ENCODE data around the gene MICU1.
A peak's percentile ranks its signal among the peaks of the same experiment; 100 is the strongest.

Gene MICU1

GRCh38 chr10:72630144-72630543, 4.3 kb upstream of the MICU1 start:
- DNase-seq, result no peak

DNA sequence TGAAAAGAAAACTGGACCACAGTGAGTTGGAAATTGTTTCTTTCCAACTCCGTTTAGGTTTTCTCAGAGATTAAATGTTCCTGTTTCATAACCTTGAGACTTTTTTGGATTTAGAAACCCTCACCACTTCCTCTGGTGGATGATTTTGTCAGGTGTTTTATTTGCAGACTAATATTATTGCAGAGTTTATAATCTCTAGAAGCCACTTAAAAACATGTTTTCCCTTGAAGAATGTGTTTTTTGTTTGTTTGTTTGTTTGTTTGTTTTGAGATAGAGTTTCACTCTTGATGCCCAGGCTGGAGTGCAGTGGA, 520 bp upstream of the MICU1 start:
- no peak for DNase-seq

DNA sequence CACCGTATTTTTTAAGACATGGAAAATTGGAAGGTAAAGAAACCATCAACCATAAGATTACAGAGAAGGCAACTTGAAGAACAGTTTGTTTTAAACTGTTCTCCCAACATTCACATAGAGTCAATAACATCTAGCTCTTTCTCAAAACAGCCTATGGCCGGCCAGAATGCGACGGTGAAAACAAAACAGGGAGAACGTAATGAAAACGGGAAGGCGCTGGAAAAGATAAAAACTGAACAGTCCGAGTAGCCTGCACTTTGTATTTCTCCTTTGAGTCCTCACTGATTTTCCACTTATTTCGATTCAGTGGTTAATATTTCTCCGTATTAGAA, 637 bp downstream of the MICU1 start:
- no peak for DNase-seq

DNA sequence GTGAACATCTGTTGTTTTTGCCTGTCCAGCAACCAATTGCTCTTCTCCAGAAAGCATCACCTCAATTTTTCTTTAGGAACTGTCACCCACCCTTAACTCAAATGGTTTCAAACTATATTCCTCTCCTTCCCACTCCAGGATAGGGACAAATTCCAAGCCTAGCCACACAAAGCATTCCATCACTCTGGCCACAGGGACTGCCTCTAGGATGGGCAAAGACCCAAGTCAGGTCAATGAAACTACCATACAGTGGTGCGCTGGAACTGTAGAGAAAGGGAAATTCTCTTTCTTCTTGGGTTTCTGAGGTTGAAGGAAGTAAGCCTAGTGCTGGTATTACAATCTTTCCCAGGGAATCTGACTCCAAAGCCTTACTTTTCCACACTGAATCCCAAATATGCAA, 3.6 kb downstream of the MICU1 start:
- DNase-seq, result no peak

DNA sequence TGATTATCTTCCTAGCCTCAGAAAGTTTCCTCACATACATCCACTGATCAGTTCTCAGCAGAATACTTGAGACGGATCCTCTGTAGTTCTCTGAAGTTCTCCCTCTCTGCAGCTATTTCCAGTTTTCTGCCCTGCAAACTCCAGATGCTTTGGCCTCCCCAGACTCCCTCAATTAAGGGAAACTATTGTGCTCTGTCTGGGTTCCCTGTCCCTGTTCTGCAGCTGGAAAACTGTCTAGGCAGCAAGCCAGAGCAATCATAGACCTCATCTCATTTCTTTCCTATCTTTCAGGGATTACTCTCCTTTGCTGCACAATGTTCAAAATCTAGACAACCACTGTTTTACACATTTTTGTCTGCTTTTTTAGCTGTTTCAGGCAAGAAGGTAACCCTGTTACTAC, 9.2 kb downstream of the MICU1 start:
- DNase-seq, result no peak

GRCh38 chr10:72615970-72616369, 9.9 kb downstream of the MICU1 start:
- DNase-seq, result no peak

- no peak for DNase-seq
Measured at GRCh38 chr10:72612203-72612826, 13.6 kb downstream of the MICU1 start.

GRCh38 chr10:72611783-72612182, 14.1 kb downstream of the MICU1 start:
- DNase-seq, result no peak

DNA sequence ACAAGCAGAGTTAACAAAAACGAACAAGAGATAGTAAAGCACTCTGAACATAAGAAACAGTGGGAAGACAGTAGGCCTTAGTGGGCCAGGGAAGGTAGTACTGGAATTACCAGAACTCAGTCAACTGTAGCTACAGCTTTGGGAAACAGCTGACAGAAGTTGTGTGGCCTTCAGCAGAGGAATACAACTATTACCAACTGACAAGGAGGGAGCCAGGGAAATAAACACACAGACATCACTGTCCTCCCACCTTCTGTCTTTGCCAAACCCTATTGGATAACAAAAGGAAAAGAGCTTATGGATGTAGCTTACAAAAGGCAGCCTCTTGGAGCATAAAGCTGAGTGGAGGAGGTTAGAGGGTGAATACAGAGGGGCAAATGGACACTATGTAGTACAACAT, 15.4 kb downstream of the MICU1 start:
- DNase-seq, result no peak

GRCh38 chr10:72605122-72605521, 20.8 kb downstream of the MICU1 start:
- no peak for DNase-seq

- no peak for DNase-seq
Measured at GRCh38 chr10:72601144-72601543, 24.7 kb downstream of the MICU1 start.

DNA sequence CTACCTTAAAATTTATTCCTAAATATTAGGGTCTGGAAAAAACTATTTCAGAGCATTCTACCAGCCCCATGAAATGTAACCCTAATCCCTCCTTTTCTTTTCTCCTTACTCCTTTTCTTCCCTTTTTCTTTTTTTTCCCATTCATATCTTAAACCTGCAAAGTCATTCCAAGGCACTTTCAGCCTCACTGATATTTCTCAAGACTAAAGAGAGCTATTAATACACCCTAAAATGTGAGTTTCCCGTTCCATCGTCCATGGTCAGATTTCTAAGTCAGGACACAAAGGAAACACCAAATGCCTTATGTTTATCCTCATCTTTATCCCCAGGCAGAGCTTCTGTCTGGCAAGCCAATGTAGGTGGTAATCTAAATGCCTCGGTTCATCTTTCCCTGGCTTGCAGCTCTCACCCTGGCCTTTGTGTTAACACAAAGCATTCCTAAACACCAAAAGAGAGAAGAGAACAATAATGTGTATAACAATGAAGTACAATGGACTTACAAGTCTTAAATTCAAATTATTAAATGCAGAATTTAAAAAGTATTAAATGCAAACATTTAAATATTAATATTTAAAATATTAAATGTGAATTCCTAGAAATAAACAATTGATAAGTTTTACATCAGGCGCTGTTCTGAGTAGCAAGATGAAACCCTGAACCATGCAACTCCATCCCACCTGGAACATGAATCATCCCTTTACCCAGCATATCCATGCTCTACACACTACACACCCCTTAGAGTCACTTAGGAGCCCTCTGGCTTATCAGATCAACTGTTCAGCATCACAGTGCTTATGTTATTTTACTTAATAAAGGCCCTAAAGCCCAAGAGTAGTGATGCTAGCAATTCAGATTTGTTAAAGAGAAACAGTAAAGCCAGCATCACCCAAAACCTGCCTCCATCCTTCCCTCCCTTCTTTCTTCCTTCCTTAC, 26.8 kb downstream of the MICU1 start:
- no peak for DNase-seq

DNA sequence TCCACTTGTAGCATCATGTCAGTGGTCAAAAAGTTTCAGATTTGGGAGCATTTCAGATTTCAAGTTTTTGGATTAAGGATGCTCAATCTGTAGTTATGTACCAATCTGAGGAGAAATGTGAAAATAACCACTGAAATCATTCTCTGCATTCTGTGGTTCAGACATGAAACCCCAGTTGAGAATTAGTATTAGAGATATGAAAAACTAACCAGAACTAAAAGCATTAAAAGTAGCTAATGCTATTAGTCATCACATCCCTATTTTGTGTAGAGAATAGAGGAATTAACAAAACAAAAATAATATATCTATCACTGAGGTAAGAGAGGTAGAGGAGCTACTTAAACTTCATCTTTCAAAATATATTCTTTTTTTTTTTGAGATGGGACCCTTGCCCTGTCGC, 28.0 kb downstream of the MICU1 start:
- no peak for DNase-seq

DNA sequence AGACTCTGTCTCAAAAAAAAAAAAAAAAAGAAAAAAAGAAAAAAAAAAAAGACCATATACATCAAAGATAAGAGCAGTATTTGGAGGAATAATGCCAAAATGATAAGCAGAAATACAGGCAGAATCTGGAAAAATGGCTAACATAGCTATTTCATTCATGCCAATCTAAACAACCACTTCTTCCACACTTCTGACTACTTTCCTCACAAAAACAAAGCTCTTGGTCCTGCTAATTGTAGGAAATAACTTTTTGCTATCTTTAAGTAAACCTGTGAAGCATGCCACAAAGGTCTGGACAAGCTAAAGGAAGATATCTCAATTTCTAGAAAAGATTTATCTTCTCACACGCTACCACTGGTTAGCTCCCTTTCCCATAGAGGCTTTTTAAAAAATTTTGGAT, 30.4 kb downstream of the MICU1 start:
- DNase-seq, result no peak

DNA sequence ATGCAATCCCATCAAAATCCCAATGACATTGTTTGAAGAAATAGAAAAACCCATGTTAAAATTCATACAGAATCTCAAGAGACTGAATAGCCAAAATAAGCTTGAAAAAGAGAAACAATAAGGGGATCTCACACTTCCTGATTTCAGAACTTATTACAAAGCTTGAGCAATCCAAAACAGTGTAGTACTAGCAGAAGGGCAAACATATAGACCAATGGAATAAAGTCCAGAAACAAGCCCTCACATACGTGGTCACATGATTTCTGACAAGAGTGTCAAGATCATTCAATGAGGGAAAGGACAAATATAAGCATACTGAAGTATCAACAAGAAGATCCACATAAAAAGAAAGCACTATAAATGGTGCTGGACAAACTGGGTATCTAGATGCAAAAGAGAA, 31.9 kb downstream of the MICU1 start:
- DNase-seq, result no peak

DNA sequence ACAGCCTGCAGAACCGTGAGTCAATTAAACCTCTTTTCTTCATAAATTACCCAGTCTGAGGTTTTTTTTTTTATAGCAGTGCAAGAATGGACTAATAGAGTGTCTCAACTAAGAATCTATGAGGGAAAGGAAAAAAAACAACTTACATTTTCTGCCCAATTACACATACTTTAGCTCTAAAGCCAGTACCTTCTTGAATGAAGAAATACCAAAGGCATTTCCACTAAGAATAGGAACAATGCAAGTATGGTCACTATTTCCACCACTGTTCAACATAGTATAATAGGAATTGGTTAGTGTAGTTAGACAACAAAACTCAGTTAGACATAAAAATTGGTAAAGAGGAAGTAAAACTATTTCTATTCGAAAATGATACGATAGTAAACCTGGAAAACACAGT, 37.6 kb downstream of the MICU1 start:
- no peak for DNase-seq

DNA sequence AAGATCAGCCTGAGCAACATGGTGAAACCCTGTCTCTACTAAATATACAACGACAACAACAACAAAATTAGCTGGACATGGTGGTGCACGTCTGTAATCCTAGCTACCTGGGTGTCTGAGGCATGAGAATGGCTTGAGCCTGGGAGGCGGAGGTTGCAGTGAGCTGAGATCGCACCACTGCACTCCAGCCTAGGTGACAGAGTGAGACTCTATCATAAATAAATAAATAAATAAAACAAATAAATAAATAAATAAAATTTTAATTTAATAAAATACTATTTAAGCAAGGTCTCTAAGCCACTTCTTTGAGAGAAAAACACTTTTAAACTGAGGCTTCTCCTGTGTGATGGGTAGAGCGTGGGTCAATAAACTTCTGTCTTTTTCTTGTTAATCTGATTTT, 38.3 kb downstream of the MICU1 start:
- DNase-seq, result no peak

DNA sequence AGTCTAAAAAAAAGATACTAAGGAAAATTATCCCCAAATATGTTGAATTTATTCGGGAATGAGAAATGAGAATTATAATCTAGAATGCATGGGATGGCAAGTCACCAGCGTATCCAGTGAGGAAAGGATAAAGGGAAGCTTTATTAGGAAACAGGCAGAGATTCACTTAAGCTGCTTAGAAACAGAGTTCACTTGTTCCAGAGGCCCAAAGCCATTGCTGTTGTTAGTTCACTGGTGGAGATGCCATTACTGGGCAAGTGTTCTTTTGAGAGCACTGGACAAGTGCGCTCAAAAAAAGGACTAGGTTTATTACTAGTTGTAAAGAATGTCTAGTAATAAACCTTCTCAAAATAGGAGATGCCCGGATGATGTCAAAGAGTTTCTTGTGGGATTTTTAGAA, 51.2 kb downstream of the MICU1 start:
- DNase-seq, result no peak

- DNase-seq, result no peak
Measured at GRCh38 chr10:72573079-72573478, 52.8 kb downstream of the MICU1 start.

GRCh38 chr10:72567889-72568640, 57.8 kb downstream of the MICU1 start:
- no peak for DNase-seq

GRCh38 chr10:72567421-72567820, 58.5 kb downstream of the MICU1 start:
- DNase-seq, result no peak

DNA sequence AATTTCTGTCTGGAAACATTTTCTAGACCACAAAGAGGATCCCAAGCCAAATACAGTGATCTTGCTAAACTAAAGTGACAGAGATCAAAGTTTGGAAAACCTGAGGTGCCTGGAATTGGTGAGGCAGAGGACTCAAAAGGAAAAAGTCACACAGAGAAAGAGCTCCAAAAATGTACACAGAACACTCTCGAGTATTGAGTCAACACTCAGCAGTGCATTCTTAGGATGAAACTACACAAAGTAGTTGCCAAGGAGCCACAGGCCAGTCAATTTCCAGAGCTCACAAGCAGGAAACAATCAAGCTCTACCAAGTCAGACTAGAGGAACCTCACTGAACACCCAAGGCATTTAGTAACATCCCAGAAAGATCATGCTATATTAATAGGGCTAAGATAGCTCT, 61.3 kb downstream of the MICU1 start:
- peak; percentile 48 for DNase-seq

DNA sequence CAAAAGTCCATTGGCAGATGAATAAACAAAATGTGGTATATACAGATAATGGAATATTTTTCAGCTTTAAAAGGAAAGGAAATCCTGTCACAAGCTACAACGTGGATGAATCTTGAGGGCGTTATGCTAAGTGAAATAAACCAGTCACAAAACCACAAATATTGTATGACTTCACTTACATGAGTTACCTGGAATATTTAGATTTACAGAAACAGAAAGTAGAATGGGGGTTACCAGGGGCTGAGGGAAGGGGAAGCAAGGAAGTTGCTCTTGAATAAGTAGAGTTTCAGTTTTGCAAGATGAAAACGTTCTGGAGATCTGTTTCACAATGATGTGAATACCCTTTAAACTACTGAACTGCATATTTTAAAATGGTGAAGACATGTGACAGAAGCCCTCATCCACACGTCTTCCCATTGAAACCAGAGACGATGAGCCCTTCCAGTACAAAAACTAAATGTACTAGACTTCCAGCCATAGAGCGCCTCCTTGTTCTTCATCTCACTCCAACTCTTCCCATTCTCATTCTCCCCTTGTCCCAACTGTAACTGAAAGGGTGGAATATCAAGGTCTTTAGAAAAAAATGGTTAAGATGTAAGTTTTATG, 62.4 kb downstream of the MICU1 start:
- DNase-seq, result peak; percentile 47

GRCh38 chr10:72561745-72562166, 64.1 kb downstream of the MICU1 start:
- DNase-seq, result no peak
